OCI-LY3 (cell line): Measurements from ENCODE around the gene RPS23.

Experiments used
- H2AFZ ChIP-seq: fragments of 200-600, 300-600 bp; shearing (Covaris generic); 2 replicates; pipeline ENCODE4 v1.6.0; 2014; ENCODE audit warnings: antibody characterized with exemption, low read depth, low read length
- H3K27ac ChIP-seq: fragments of 200-600, 300-600 bp; sonication (generic); 2 replicates; pipeline ENCODE4 v1.5.1; 2014; ENCODE audit warnings: mild to moderate bottlenecking, low read length, moderate library complexity, mixed read lengths
- H3K27me3 ChIP-seq: fragments of 200-600, 300-600 bp; sonication (generic); 2 replicates; pipeline ENCODE4 v1.6.1; 2014; ENCODE audit warnings: low read depth, low read length, mixed read lengths
- H3K36me3 ChIP-seq: fragments of 200-600, 300-600 bp; sonication (generic); replicated peaks from 2 replicates; pipeline ENCODE3; 2014; ENCODE audit warnings: low read depth, low read length, mixed read lengths
- H3K4me1 ChIP-seq: fragments of 300-600, 200-600 bp; sonication (generic); 2 replicates; pipeline ENCODE4 v1.6.1; 2014; ENCODE audit warnings: low read length, mixed read lengths
- H3K4me2 ChIP-seq: fragments of 200-600, 300-600 bp; sonication (generic); 2 replicates; pipeline ENCODE4 v1.6.1; 2014; ENCODE audit warnings: low read length, mixed read lengths
- H3K4me3 ChIP-seq: fragments of 300-600, 200-600 bp; sonication (generic); 2 replicates; pipeline ENCODE4 v1.5.1; 2014; ENCODE audit warnings: antibody characterized with exemption, mild to moderate bottlenecking, low read length, moderate library complexity
- H3K79me2 ChIP-seq: fragments of 300-600, 200-600 bp; shearing (Covaris generic); 2 replicates; pipeline ENCODE4 v1.6.1; 2014; ENCODE audit warnings: mild to moderate bottlenecking, low read length, mixed read lengths
- H3K9ac ChIP-seq: fragments of 300-600, 200-600 bp; shearing (Covaris generic); 2 replicates; pipeline ENCODE4 v1.6.0; 2014; ENCODE audit warnings: mild to moderate bottlenecking, low read length, moderate library complexity
- H3K9me3 ChIP-seq: fragments of 200-600, 300-600 bp; shearing (Covaris generic); 2 replicates; pipeline ENCODE4 v1.6.1; 2014; ENCODE audit warnings: low read length, mixed read lengths; ENCODE audit not compliant: insufficient read depth
- H4K20me1 ChIP-seq: fragments of 200-600, 300-600 bp; sonication (generic); 2 replicates; pipeline ENCODE4 v1.6.1; 2016; ENCODE audit warnings: low read length, mixed read lengths; ENCODE audit not compliant: insufficient read depth
- CTCF ChIP-seq: fragments of 200-600, 300-600 bp; sonication (generic); IDR thresholded peaks from 2 replicates; pipeline ENCODE4 v1.5.1; 2014; ENCODE audit warnings: antibody characterized with exemption, low read length, low read depth
- EZH2phosphoT487 ChIP-seq: fragments of 200-600 bp; shearing (Covaris generic); IDR thresholded peaks from 2 replicates; pipeline ENCODE4 v1.6.1; 2018; ENCODE audit warnings: antibody characterized with exemption, mixed run types, low read depth

RPS23 gene

GRCh38 chr5:82320966-82321365 is 42.8 kb upstream of the RPS23 start:
- Histone ChIP-seq H3K79me2 (no peaks in the 10 kb centered on the region), H3K9me3 (no peaks in the 10 kb centered on the region), H3K27me3 (no peaks in the 10 kb centered on the region), H3K4me2 (no peak overlapping the region), H3K27ac (no peak overlapping the region), H3K4me1 (no peaks in the 10 kb centered on the region), H3K4me3 (no peak overlapping the region), H3K9ac (no peak overlapping the region), H4K20me1 (no peaks in the 10 kb centered on the region), H2AFZ (no peak overlapping the region), H3K36me3 (no peaks in the 10 kb centered on the region)
- no peak for TF ChIP-seq EZH2phosphoT487
- TF ChIP-seq CTCF, result no peak

- Histone ChIP-seq H3K27ac (no peak overlapping the region), H3K9me3 (no peaks in the 10 kb centered on the region), H2AFZ (no peak overlapping the region), H4K20me1 (no peaks in the 10 kb centered on the region), H3K9ac (no peak overlapping the region), H3K4me3 (no peak overlapping the region), H3K27me3 (no peaks in the 10 kb centered on the region), H3K4me1 (no peaks in the 10 kb centered on the region), H3K79me2 (no peaks in the 10 kb centered on the region), H3K36me3 (no peaks in the 10 kb centered on the region), H3K4me2 (no peak overlapping the region)
- TF ChIP-seq CTCF, result no peak
- no peak for TF ChIP-seq EZH2phosphoT487
These were observed 41.7 kb upstream of the RPS23 start for GRCh38 chr5:82319651-82320376.

GRCh38 chr5:82319192-82319591 is 41.0 kb upstream of the RPS23 start:
- no peak overlapping the region for H3K4me3 ChIP-seq
- no peak overlapping the region for H3K9ac ChIP-seq
- H2AFZ ChIP-seq, result no peak overlapping the region
- no peaks in the 10 kb centered on the region for H3K9me3 ChIP-seq
- no peaks in the 10 kb centered on the region for H4K20me1 ChIP-seq
- H3K4me2 ChIP-seq, result no peak overlapping the region
- no peak overlapping the region for H3K27ac ChIP-seq
- no peaks in the 10 kb centered on the region for H3K79me2 ChIP-seq
- no peaks in the 10 kb centered on the region for H3K36me3 ChIP-seq
- TF ChIP-seq CTCF (no peak), EZH2phosphoT487 (no peak)
- no peaks in the 10 kb centered on the region for H3K27me3 ChIP-seq
- H3K4me1 ChIP-seq, result no peaks in the 10 kb centered on the region

- no peak for TF ChIP-seq EZH2phosphoT487
- TF ChIP-seq CTCF, result no peak
- no peaks in the 10 kb centered on the region for H3K27me3 ChIP-seq
- no peaks in the 10 kb centered on the region for H3K9me3 ChIP-seq
- no peaks in the 10 kb centered on the region for H4K20me1 ChIP-seq
- H3K9ac ChIP-seq, result no peak overlapping the region
- H3K27ac ChIP-seq, result no peak overlapping the region
- no peak overlapping the region for H2AFZ ChIP-seq
- no peaks in the 10 kb centered on the region for H3K79me2 ChIP-seq
- H3K4me2 ChIP-seq, result no peak overlapping the region
- no peaks in the 10 kb centered on the region for H3K36me3 ChIP-seq
- no peaks in the 10 kb centered on the region for H3K4me1 ChIP-seq
- H3K4me3 ChIP-seq, result no peak overlapping the region
These were observed 37.0 kb upstream of the RPS23 start for GRCh38 chr5:82314964-82315758.
